ENCODE results near the gene EMILIN3.

Gene EMILIN3

GRCh38 chr20:41366546-41367392, at the start of gene EMILIN3:
Gene EMILIN3 (minus strand): TSS chr20:41366818. CDS start chr20:41366634, 184 bp downstream.
- DNase-seq (ENCODE audit: low read depth in 1 of 2, low spot score in 1 of 2): no peak

- no peak for DNase-seq (ENCODE audit: low read depth in 1 of 2, low spot score in 1 of 2)
These were observed 48.6 kb upstream of the EMILIN3 start for GRCh38 chr20:41415191-41415590.

- no peak for DNase-seq (ENCODE audit: low read depth in 1 of 2, low spot score in 1 of 2)
These were observed 46.6 kb upstream of the EMILIN3 start for GRCh38 chr20:41413169-41413568.

- no peak for DNase-seq (ENCODE audit: low read depth in 1 of 2, low spot score in 1 of 2)
These were observed 45.9 kb upstream of the EMILIN3 start for GRCh38 chr20:41412324-41413120.

- DNase-seq (ENCODE audit: low read depth in 1 of 2, low spot score in 1 of 2): no peak
These were observed 44.8 kb upstream of the EMILIN3 start for GRCh38 chr20:41411391-41411847.

GRCh38 chr20:41408986-41409385, 42.4 kb upstream of the EMILIN3 start:
- DNase-seq (ENCODE audit: low read depth in 1 of 2, low spot score in 1 of 2): no peak

GRCh38 chr20:41408156-41408794, 41.7 kb upstream of the EMILIN3 start:
- DNase-seq (ENCODE audit: low read depth in 1 of 2, low spot score in 1 of 2): no peak

- no peak for DNase-seq (ENCODE audit: low read depth in 1 of 2, low spot score in 1 of 2)
These were observed 41.0 kb upstream of the EMILIN3 start for GRCh38 chr20:41407607-41408006.

- DNase-seq (ENCODE audit: low read depth in 1 of 2, low spot score in 1 of 2): no peak
These were observed 40.4 kb upstream of the EMILIN3 start for GRCh38 chr20:41406896-41407444.

GRCh38 chr20:41406353-41406752, 39.7 kb upstream of the EMILIN3 start:
- no peak for DNase-seq (ENCODE audit: low read depth in 1 of 2, low spot score in 1 of 2)

GRCh38 chr20:41405436-41405835, 38.8 kb upstream of the EMILIN3 start:
- no peak for DNase-seq (ENCODE audit: low read depth in 1 of 2, low spot score in 1 of 2)

- no peak for DNase-seq (ENCODE audit: low read depth in 1 of 2, low spot score in 1 of 2)
These were observed 37.0 kb upstream of the EMILIN3 start for GRCh38 chr20:41403604-41404003.

GRCh38 chr20:41398408-41398807, 31.8 kb upstream of the EMILIN3 start:
- no peak for DNase-seq (ENCODE audit: low read depth in 1 of 2, low spot score in 1 of 2)

GRCh38 chr20:41395667-41396664, 29.3 kb upstream of the EMILIN3 start:
- no peak for DNase-seq (ENCODE audit: low read depth in 1 of 2, low spot score in 1 of 2)

GRCh38 chr20:41394931-41395666, 28.5 kb upstream of the EMILIN3 start:
- no peak for DNase-seq (ENCODE audit: low read depth in 1 of 2, low spot score in 1 of 2)

- no peak for DNase-seq (ENCODE audit: low read depth in 1 of 2, low spot score in 1 of 2)
These were observed 27.5 kb upstream of the EMILIN3 start for GRCh38 chr20:41394081-41394480.

GRCh38 chr20:41393705-41394066, 27.1 kb upstream of the EMILIN3 start:
- no peak for DNase-seq (ENCODE audit: low read depth in 1 of 2, low spot score in 1 of 2)

- no peak for DNase-seq (ENCODE audit: low read depth in 1 of 2, low spot score in 1 of 2)
These were observed 26.5 kb upstream of the EMILIN3 start for GRCh38 chr20:41392871-41393704.

- no peak for DNase-seq (ENCODE audit: low read depth in 1 of 2, low spot score in 1 of 2)
These were observed 25.7 kb upstream of the EMILIN3 start for GRCh38 chr20:41392295-41392694.

All from activated CD4-positive, alpha-beta T cell treated with anti-CD3 and anti-CD28 coated beads, Interleukin-2, amount 50 U/mL, for 24 hours (primary cell).